GM23248 (cell line): ENCODE data around the gene C22orf31. TPM values are rescaled to one million over a fixed set of nuclear protein-coding genes. Genes with fewer than 3 reads are reported as not detected.
A peak's percentile ranks its signal among the peaks of the same experiment; 100 is the strongest.

Experiments
- DNase-seq: peaks from one replicate; pipeline ENCODE4 v3.0.0-alpha.2; 2015
- H2AFZ ChIP-seq: fragments of 200-600 bp; sonication (generic); 2 replicates; pipeline ENCODE4 v1.6.1; 2016; ENCODE audit warnings: antibody characterized with exemption
- H3F3A ChIP-seq: fragments of 200-600 bp; sonication (generic); 2 replicates; pipeline ENCODE4 v1.6.1; 2016; ENCODE audit warnings: mild to moderate bottlenecking, antibody characterized with exemption, mixed run types; ENCODE audit not compliant: insufficient read depth
- H3K27ac ChIP-seq: fragments of 200-600 bp; sonication (generic); 2 replicates; pipeline ENCODE4 v1.5.1; 2016; ENCODE audit warnings: mild to moderate bottlenecking
- H3K27me3 ChIP-seq: fragments of 200-600 bp; sonication (generic); replicated peaks from 2 replicates; pipeline ENCODE4 v1.6.1; 2016; ENCODE audit warnings: mild to moderate bottlenecking; ENCODE audit not compliant: insufficient read depth
- H3K36me3 ChIP-seq: fragments of 200-600 bp; sonication (generic); 2 replicates; pipeline ENCODE4 v1.6.1; 2016; ENCODE audit warnings: low read depth, mild to moderate bottlenecking
- H3K4me1 ChIP-seq: fragments of 200-600 bp; sonication (generic); 2 replicates; pipeline ENCODE4 v1.6.1; 2016; ENCODE audit warnings: mild to moderate bottlenecking; ENCODE audit not compliant: insufficient read depth
- H3K4me2 ChIP-seq: fragments of 200-600 bp; sonication (generic); one replicate; pipeline ENCODE4 v1.6.1; 2016; ENCODE audit warnings: mild to moderate bottlenecking; ENCODE audit not compliant: unreplicated experiment
- H3K4me3 ChIP-seq: fragments of 200-600 bp; sonication (generic); 2 replicates; pipeline ENCODE4 v1.5.1; 2016; ENCODE audit warnings: mild to moderate bottlenecking
- H3K79me2 ChIP-seq: fragments of 200-600 bp; sonication (generic); 2 replicates; pipeline ENCODE4 v1.6.1; 2016; ENCODE audit warnings: mild to moderate bottlenecking; ENCODE audit not compliant: insufficient read depth
- H3K9ac ChIP-seq: fragments of 200-600 bp; sonication (generic); 2 replicates; pipeline ENCODE4 v1.6.1; 2016; ENCODE audit warnings: mild to moderate bottlenecking
- H3K9me2 ChIP-seq: fragments of 200-600 bp; sonication (generic); 2 replicates; pipeline ENCODE4 v1.6.1; 2016; ENCODE audit warnings: mixed run types, mild to moderate bottlenecking, moderate library complexity; ENCODE audit not compliant: insufficient read depth
- H3K9me3 ChIP-seq: fragments of 200-600 bp; sonication (generic); one replicate; pipeline ENCODE4 v1.6.1; 2017; ENCODE audit warnings: low read depth
- H4K20me1 ChIP-seq: fragments of 200-600 bp; sonication (generic); 2 replicates; pipeline ENCODE4 v1.6.0; 2016; ENCODE audit not compliant: insufficient read depth
- EZH2 ChIP-seq: fragments of 200-600 bp; sonication (generic); IDR thresholded peaks from 2 replicates; pipeline ENCODE4 v1.6.1; 2018; ENCODE audit warnings: antibody characterized with exemption, mild to moderate bottlenecking; ENCODE audit not compliant: insufficient read depth, poor library complexity, severe bottlenecking
- EZH2phosphoT487 ChIP-seq: fragments of 200-600 bp; sonication (generic); IDR thresholded peaks from 2 replicates; pipeline ENCODE4 v1.6.1; 2018; ENCODE audit warnings: antibody characterized with exemption, moderate library complexity, mild to moderate bottlenecking, low read depth; ENCODE audit not compliant: insufficient read depth
- WGBS, 2 experiments: methylation state at CpG; one replicate each; pipeline ENCODE4 v1.1.6; 2015 to 2017; ENCODE audit warnings: low lambda C conversion rate in 2 of 2, low coverage in 1 of 2; ENCODE audit errors: missing lambda C conversion rate in 2 of 2; 5-methylcytosine and 5-hydroxymethylcytosine counted together
- in situ Hi-C: fragments of 300-500 bp; cut with MboI; formaldehyde crosslinking; loops from 2 replicates; pipeline ENCODE4 v1.15.0; 2020
- polyA plus RNA-seq: library from polyadenylated mRNA; unstranded; fragments of >200 nt; fragmentation: Nextera tagmentation; extraction: Ambion mirVana; gene quantifications from 2 replicates; pipeline ENCODE4 v1.2.1, GENCODE V29; 2016
- total RNA-seq: library from RNA; depleted of rRNA; stranded (reverse); fragments of >200 nt; shearing (Covaris generic); gene quantifications from 2 replicates; pipeline ENCODE4 v1.2.3, GENCODE V29; 2014

Gene C22orf31
- total and polyA plus RNA-seq, 2 experiments from 2014 or later, result not detected

DNA sequence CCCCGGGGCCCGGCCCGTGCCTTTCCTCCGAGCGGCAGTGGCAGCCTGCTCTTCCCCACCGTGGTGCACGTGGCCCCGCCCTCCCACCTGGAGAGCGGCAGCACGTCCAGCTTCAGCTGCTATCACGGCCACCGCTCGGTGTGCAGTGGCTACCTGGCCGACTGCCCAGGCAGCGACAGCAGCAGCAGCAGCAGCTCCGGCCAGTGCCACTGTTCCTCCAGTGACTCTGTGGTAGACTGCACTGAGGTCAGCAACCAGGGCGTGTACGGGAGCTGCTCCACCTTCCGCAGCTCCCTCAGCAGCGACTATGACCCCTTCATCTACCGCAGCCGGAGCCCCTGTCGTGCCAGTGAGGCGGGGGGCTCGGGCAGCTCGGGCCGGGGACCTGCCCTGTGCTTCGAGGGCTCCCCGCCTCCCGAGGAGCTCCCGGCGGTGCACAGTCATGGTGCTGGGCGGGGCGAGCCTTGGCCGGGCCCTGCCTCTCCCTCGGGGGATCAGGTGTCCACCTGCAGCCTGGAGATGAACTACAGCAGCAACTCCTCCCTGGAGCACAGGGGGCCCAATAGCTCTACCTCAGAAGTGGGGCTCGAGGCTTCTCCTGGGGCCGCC lies 11.9 kb downstream of the C22orf31 start:
- in situ Hi-C loops, result loop anchor here (25.0 kb wide), 1 partner anchor 437 kb away; no protein-coding TSS in a partner anchor

DNA sequence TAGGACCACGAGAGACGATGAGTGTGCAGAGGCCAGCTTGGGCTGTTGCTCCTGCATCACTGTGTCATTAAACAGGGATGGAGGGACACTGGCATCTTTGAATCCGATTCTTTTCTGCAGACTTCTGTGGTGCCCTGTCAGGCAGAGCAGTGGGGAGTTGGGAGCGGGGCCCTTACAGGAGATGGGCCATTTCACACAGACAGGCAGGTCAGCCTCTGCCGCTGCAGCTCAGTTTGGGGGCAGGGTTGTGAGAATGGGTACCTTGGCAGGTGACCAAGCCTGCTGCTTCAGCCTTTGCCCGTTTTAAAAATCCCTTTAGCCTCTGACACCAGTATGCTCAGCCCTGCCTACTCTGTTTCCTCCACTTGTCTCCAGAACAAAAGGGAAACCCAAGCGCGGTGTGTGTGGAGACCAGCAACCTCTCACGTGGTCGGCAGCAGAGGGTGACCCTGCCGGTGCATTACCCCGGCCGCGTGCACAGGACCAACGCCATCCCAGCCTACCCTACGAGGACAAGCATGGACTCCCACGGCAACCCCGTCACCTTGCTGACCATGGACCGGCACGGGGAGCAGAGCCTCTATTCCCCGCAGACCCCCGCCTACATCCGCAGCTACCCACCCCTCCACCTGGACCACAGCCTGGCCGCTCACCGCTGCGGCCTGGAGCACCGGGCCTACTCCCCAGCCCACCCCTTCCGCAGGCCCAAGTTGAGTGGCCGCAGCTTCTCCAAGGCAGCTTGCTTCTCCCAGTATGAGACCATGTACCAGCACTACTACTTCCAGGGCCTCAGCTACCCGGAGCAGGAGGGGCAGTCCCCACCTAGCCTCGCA lies 12.6 kb downstream of the C22orf31 start:
- no peak for TF ChIP-seq EZH2phosphoT487
- TF ChIP-seq EZH2, result no peak
- peaks cover 14% of the 10 kb centered on the region for H3K4me1 ChIP-seq
- DNase-seq, result no peak
- H3F3A ChIP-seq, result peaks cover 23% of the 10 kb centered on the region
- no peaks in the 10 kb centered on the region for H3K36me3 ChIP-seq
- H3K27ac ChIP-seq, result no peak overlapping the region
- no peaks in the 10 kb centered on the region for H3K9me2 ChIP-seq
- no peaks in the 10 kb centered on the region for H4K20me1 ChIP-seq
- H3K4me2 ChIP-seq, result no peak overlapping the region
- no peak overlapping the region for H3K9ac ChIP-seq
- no peak overlapping the region for H3K4me3 ChIP-seq
- WGBS, 2 experiments, result 98 to 99% methylated on average over 29 to 31 of the region's 31 CpGs
- H2AFZ ChIP-seq, result no peak overlapping the region
- H3K27me3 ChIP-seq, result no peaks in the 10 kb centered on the region
- H3K79me2 ChIP-seq, result no peaks in the 10 kb centered on the region
- H3K9me3 ChIP-seq, result no peaks in the 10 kb centered on the region
- in situ Hi-C loops, result loop anchor here (25.0 kb wide), 1 partner anchor 437 kb away; no protein-coding TSS in a partner anchor

More for the DNA sequence above, 11.9 kb downstream of the C22orf31 start:
- H4K20me1 ChIP-seq, result no peaks in the 10 kb centered on the region
- H3K9ac ChIP-seq, result no peak overlapping the region
- no peaks in the 10 kb centered on the region for H3K79me2 ChIP-seq
- WGBS, 2 experiments, result 96% methylated on average over 34 to 38 of the region's 38 CpGs
- peaks cover 7% of the 10 kb centered on the region; the same call in 1 of the 2 replicates for H3K4me1 ChIP-seq
- no peaks in the 10 kb centered on the region for H3K9me2 ChIP-seq
- DNase-seq, result no peak
- no peaks in the 10 kb centered on the region for H3K36me3 ChIP-seq
- no peak for TF ChIP-seq EZH2phosphoT487
- TF ChIP-seq EZH2, result no peak
- H3K9me3 ChIP-seq, result no peaks in the 10 kb centered on the region
- H3K4me3 ChIP-seq, result no peak overlapping the region
- no peaks in the 10 kb centered on the region for H3K27me3 ChIP-seq
- no peak overlapping the region for H3K4me2 ChIP-seq
- peaks cover 16% of the 10 kb centered on the region for H3F3A ChIP-seq
- H3K27ac ChIP-seq, result no peak overlapping the region
- no peak overlapping the region for H2AFZ ChIP-seq

DNA sequence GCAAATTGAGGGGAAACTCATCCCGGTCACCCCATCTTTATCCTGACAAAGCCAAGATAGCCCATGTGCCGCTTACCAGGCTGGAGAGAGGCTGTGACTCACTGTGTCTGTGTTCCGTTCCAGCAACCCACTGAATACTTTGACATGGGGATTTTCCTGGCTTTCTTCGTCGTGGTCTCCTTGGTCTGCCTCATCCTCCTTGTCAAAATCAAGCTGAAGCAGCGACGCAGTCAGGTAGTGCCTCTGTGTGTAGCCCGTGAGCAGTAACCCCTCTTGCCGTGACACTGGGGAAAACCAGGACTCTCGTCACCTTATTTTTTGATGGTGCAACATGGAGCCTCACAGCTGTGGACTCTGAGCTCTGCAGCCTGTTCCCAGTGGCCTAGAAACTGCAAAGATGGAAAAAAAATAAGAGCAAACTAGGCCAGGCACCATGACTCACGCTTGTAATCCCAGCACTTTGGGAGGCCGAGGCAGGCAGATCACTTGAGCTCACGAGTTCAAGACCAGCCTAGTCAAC lies 16.9 kb downstream of the C22orf31 start:
- 24 to 30% methylated on average over 13 of the region's 13 CpGs for WGBS, 2 experiments
- Histone ChIP-seq H4K20me1 (no peaks in the 10 kb centered on the region), H3K9me3 (no peaks in the 10 kb centered on the region), H3K9ac (peak overlapping the region; percentile 62), H3K36me3 (no peaks in the 10 kb centered on the region), H3K27ac (peak overlapping the region; percentile 87), H2AFZ (peak overlapping the region; percentile 37; the same call in 1 of the 2 replicates), H3K4me2 (peak overlapping the region; percentile 68), H3K27me3 (no peaks in the 10 kb centered on the region), H3K9me2 (no peaks in the 10 kb centered on the region), H3F3A (peaks cover 42% of the 10 kb centered on the region), H3K4me1 (peaks cover 40% of the 10 kb centered on the region), H3K4me3 (peak overlapping the region; percentile 33), H3K79me2 (no peaks in the 10 kb centered on the region)
- TF ChIP-seq EZH2phosphoT487 (no peak), EZH2 (no peak)
- in situ Hi-C loops, result loop anchor here (25.0 kb wide), 1 partner anchor 432 kb away; no protein-coding TSS in a partner anchor
- DNase-seq, result peak; percentile 91

DNA sequence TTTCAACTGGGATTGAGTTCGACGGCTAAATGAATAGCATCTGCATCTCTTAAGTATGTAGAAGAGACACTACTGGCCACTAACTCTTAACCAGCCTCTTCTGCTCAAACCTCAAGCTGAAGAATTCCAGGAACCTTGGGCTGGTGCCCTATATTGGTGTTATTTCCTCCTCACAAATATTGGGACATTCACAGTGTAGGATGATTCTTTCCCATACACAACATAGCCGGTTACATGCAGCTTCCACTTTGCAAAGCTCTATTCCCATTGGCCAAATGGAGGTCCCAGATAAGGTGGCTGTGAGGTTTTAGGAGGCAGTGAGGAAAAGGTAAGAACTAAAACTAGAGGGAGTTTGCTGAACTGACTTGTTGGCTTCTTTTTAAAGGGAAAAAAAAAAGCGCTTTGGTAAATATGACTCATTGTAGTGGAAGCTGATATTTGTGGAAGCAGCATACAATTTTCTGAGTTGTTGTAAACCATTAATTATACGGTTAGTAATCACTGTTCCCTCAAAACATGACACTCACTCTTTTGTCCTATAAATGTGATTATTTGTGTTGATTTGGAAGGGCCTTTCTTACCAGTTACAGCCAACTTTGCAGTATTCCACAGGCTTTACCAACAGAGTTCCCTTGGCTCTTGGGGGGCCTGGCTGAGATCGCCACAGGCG lies 17.6 kb downstream of the C22orf31 start:
- Histone ChIP-seq H3K4me3 (peak overlapping the region; percentile 33), H2AFZ (peak overlapping the region; percentile 37; the same call in 1 of the 2 replicates), H3K9me2 (no peaks in the 10 kb centered on the region), H3K9me3 (no peaks in the 10 kb centered on the region), H3K4me2 (peak overlapping the region; percentile 68), H3K27ac (peak overlapping the region; percentile 87), H3K36me3 (no peaks in the 10 kb centered on the region), H3K79me2 (no peaks in the 10 kb centered on the region), H3K9ac (peak overlapping the region; percentile 62), H3K27me3 (no peaks in the 10 kb centered on the region), H3K4me1 (peaks cover 40% of the 10 kb centered on the region), H4K20me1 (no peaks in the 10 kb centered on the region), H3F3A (peaks cover 42% of the 10 kb centered on the region)
- in situ Hi-C loops, result loop anchor here (25.0 kb wide), 1 partner anchor 432 kb away; no protein-coding TSS in a partner anchor
- TF ChIP-seq EZH2phosphoT487, result no peak
- TF ChIP-seq EZH2, result no peak
- 7% methylated on average over 7 of the region's 7 CpGs for WGBS, 2 experiments
- DNase-seq, result peak; percentile 80
